Right lobe of liver (tissue), 4 donors: ENCODE data around the gene SELP.

Experiments
- POLR2A ChIP-seq: fragments of 450-650 bp; IDR thresholded peaks from one replicate; pipeline ENCODE4 v1.6.1; 2017; ENCODE audit warnings: antibody characterized with exemption, mild to moderate bottlenecking
- TF ChIP-seq, protein P1 (sequence below), 4 donors: fragments of 200-600 bp in 3 of 4; fragments of 450-650 bp in 1 of 4; IDR thresholded peaks; one replicate each; pipeline versions ENCODE4 v1.5.1 to v1.8.0; 2016 to 2022; ENCODE audit warnings: antibody characterized with exemption in 4 of 4, mild to moderate bottlenecking in 2 of 4
- donor health status: DM: no; HTN: no; CAD: no.
- donor health status: DM: no; HTN: no; CAD: no.
- donor health status: DM: no; HTN: yes; CAD: no.

- TF ChIP-seq, protein P1, sequence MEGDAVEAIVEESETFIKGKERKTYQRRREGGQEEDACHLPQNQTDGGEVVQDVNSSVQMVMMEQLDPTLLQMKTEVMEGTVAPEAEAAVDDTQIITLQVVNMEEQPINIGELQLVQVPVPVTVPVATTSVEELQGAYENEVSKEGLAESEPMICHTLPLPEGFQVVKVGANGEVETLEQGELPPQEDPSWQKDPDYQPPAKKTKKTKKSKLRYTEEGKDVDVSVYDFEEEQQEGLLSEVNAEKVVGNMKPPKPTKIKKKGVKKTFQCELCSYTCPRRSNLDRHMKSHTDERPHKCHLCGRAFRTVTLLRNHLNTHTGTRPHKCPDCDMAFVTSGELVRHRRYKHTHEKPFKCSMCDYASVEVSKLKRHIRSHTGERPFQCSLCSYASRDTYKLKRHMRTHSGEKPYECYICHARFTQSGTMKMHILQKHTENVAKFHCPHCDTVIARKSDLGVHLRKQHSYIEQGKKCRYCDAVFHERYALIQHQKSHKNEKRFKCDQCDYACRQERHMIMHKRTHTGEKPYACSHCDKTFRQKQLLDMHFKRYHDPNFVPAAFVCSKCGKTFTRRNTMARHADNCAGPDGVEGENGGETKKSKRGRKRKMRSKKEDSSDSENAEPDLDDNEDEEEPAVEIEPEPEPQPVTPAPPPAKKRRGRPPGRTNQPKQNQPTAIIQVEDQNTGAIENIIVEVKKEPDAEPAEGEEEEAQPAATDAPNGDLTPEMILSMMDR (IDR thresholded peaks at IDR 0.05) = no peak
- no peak for TF ChIP-seq POLR2A
Measured at GRCh38 chr1:169563019-169563615, 66.8 kb downstream of the SELP start.
